ENCODE measurements around the gene ZNF134. TPM values are rescaled to one million over a fixed set of nuclear protein-coding genes. Genes with fewer than 3 reads are reported as not detected.

ZNF134 gene
- polyA plus RNA-seq, 1 donor: 13.2 TPM

GRCh38 chr19:57637379-57637778 is 23.3 kb downstream of the ZNF134 start:
- DNase-seq (ENCODE audit: low read depth): no peak

GRCh38 chr19:57641715-57642234 is 27.7 kb downstream of the ZNF134 start:
- no peak for DNase-seq (ENCODE audit: low read depth)

GRCh38 chr19:57642396-57643046 is 28.5 kb downstream of the ZNF134 start:
- no peak for DNase-seq (ENCODE audit: low read depth)

- no peak for DNase-seq (ENCODE audit: low read depth)
Observed at GRCh38 chr19:57643734-57644133, 29.7 kb downstream of the ZNF134 start.

DNA sequence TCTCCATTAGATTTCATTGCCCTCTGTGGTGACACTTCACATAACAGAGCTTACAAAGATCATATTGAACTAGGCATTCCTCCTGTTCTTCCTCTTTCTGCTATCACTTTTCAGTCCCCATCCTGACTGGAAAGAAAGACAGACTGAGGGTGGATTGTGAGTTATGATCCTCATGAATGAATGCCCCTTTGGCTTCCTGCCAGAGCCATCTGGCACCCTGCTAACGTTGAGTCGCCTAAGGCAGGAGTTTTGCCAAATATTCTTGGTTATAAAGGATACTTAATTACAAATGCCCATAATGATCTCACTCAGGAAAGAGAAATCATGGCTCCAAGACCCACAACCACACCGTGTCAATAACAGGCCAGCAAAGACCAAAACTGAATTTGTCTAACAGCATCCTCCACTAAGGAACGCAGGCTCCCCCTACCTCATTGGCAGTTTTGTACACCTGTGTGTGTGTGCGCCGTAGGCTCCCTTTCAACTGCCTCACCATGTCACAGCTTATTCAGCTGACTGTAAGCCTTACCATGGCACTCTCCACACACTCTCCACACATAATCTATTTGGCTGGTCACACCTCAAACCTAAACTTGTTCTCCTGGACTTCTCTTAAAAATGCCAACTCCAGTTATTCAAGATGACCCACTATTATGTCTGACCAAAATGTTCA is 34.4 kb downstream of the ZNF134 start:
- DNase-seq (ENCODE audit: low read depth): no peak

GRCh38 chr19:57651654-57651996 is 37.6 kb downstream of the ZNF134 start:
- DNase-seq (ENCODE audit: low read depth): no peak

- DNase-seq (ENCODE audit: low read depth): no peak
Observed at GRCh38 chr19:57653689-57654088, 39.6 kb downstream of the ZNF134 start.

- DNase-seq (ENCODE audit: low read depth): no peak
Observed at GRCh38 chr19:57655443-57655842, 41.4 kb downstream of the ZNF134 start.

GRCh38 chr19:57656346-57656745 is 42.3 kb downstream of the ZNF134 start:
- no peak for DNase-seq (ENCODE audit: low read depth)

DNA sequence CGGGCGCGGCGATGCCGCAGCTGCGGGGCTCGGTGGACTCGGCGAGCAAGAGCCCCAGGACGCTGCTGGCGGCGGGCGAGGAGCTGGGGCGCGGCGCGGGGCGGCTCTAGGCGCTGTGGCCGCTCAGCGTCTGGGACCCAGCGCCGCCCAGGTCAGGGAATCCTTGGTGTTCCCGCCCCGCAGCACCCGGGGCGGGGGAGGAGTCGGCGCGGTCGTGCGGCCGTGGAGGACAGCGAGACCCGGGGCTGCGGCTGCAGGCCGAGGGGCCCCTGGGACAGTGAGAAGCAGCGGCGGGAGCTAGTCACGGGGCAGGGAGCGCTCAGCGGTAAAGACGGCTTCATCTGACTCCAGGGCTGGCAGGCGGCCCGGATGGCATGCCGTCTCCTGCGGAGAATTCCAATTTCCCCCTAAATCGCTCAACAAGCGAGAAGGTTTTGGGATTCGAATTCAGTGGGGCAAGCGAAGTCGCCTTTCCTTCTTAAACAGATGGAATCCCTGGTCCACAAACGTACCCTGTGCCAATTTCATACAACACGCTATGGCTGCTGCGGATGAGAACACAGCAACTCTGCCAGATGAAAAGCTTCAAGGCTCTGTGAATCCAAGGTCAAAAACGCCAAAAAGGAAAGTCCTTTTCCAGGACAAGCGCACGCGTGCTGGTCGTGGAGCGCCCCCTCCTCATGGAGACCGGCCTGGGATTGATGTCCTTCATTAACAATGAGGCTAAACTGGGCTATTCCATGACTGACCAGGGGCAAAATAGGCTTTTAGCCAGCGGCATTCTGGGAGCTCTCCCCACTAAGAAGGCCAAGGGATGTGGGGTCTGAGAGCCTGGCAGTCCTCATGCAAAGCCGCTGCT is 50.5 kb downstream of the ZNF134 start:
- no peak for DNase-seq (ENCODE audit: low read depth)

GRCh38 chr19:57665261-57665806 is 51.3 kb downstream of the ZNF134 start:
- DNase-seq (ENCODE audit: low read depth): no peak

GRCh38 chr19:57667228-57667627 is 53.2 kb downstream of the ZNF134 start:
- DNase-seq (ENCODE audit: low read depth): no peak

DNA sequence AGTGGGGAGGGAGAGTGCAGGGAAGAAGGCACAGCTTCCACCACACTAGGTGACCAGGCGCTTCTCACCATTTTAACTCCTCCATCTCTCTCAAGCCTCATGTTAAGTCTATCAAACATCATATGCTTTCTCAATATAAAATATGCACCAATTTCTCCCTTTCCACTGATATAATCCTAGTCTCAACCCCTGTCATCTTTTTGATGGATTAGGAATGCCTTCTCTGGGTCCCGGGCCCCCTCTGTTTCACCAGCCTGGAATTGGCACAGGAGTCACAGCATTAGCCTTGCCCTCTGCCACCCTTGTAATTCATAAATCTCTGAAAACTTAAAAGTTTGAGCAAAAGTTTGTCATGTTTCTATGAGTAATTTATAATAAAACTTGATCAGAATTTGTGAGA is 54.6 kb downstream of the ZNF134 start, which contains the start of gene ZSCAN4:
Gene ZSCAN4 (plus strand): TSS at position 301 of the 400 bp plus-strand sequence. CDS start 7,211 bp downstream, outside the sequence.
- DNase-seq (ENCODE audit: low read depth): no peak

DNA sequence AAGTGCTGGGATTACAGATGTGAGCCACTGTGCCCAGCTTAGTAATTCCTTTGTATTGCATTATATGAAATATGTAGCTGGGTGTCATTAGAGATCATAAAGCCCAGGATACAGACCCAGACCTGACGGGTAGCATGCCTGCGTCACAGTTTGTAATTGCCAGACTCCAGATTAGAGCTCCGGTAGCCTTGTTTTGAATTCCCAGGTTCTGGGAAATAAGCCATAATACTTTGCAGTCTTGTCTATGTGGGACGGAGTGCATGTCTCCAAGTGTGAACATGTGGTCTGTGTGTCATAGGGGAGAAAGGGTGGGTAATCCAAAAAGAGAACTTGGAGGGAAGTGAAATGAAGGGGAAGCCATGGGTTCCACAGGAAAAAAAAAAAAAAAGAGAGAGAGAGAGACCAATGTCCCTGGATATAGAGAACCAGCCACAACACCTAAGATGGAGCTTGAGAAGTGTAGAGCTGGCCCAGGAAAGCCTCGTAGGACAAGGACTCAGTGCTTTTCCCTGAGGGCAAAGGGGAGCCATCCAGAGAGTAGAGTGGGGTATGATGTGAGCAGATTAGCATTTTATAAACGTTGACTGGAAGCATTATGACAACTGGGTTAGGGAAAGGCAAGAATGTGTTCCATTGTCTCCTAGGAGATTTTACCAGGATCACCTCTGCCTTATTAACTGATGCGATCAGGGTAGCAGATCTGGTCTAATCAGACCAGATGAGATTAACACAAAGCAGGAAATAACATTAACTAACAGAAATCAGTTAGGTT is 57.3 kb downstream of the ZNF134 start:
- DNase-seq (ENCODE audit: low read depth): no peak

DNA sequence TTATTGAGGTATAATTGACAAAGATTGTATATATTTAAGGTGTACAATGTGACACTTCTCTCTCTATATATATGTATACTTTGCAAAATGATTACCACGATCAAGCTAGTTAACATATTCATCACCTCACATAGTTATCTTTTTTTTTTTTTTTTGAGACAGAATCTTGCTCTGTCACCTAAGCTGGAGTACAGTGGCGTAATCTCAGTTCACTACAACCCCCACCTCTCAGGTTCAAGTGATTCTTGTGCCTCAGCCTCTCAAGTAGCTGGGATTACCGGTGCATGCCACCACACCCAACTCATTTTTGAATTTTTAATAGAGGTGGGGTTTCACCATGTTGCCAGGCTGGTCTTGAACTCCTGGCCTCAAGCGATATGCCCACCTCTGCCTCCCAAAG is 58.4 kb downstream of the ZNF134 start:
- no peak for DNase-seq (ENCODE audit: low read depth)

Other genes starting within 250 kb of the ZNF134 start
- 20.9 TPM for gene ZNF548, start 224.4 kb upstream of the ZNF134 start, polyA plus RNA-seq (ENCODE audit: insufficient read length)
- gene ZNF17, start 203.1 kb upstream of the ZNF134 start, polyA plus RNA-seq (ENCODE audit: insufficient read length): 7.9 TPM
- gene ZNF749, start 178.9 kb upstream of the ZNF134 start, polyA plus RNA-seq (ENCODE audit: insufficient read length): 6.6 TPM
- 2.0 TPM for gene VN1R1, start 157.1 kb upstream of the ZNF134 start, polyA plus RNA-seq (ENCODE audit: insufficient read length)
- 9.3 TPM for gene ZNF772, start 136.7 kb upstream of the ZNF134 start, polyA plus RNA-seq (ENCODE audit: insufficient read length)
- 10.6 TPM for gene ZNF419, start 126.5 kb upstream of the ZNF134 start, polyA plus RNA-seq (ENCODE audit: insufficient read length)
- gene ZNF773, start 114.3 kb upstream of the ZNF134 start, polyA plus RNA-seq (ENCODE audit: insufficient read length): 7.8 TPM
- gene ZNF549, start 86.9 kb upstream of the ZNF134 start, polyA plus RNA-seq (ENCODE audit: insufficient read length): 7.5 TPM
- gene ZNF550, start 54.4 kb upstream of the ZNF134 start, polyA plus RNA-seq (ENCODE audit: insufficient read length): 10.6 TPM
- gene ZNF416, start 35.3 kb upstream of the ZNF134 start, polyA plus RNA-seq (ENCODE audit: insufficient read length): 4.9 TPM
- gene ZIK1, start 30.1 kb upstream of the ZNF134 start, polyA plus RNA-seq (ENCODE audit: insufficient read length): 4.8 TPM
- 3.6 TPM for gene ZNF530, start 14.4 kb upstream of the ZNF134 start, polyA plus RNA-seq (ENCODE audit: insufficient read length)
- 17.3 TPM for gene ZNF211, start 18.9 kb downstream of the ZNF134 start, polyA plus RNA-seq (ENCODE audit: insufficient read length)
- gene ZSCAN4, start 54.7 kb downstream of the ZNF134 start, polyA plus RNA-seq (ENCODE audit: insufficient read length): not detected
- gene ZNF551, start 67.7 kb downstream of the ZNF134 start, polyA plus RNA-seq (ENCODE audit: insufficient read length): 5.6 TPM
- 13.1 TPM for gene ZNF154, start 95.0 kb downstream of the ZNF134 start, polyA plus RNA-seq (ENCODE audit: insufficient read length)
- 8.2 TPM for gene ZNF671, start 113.4 kb downstream of the ZNF134 start, polyA plus RNA-seq (ENCODE audit: insufficient read length)
- gene ZNF776, start 132.6 kb downstream of the ZNF134 start, polyA plus RNA-seq (ENCODE audit: insufficient read length): 15.4 TPM
- gene ZNF586, start 155.4 kb downstream of the ZNF134 start, polyA plus RNA-seq (ENCODE audit: insufficient read length): 13.6 TPM
- gene ZNF552, start 200.7 kb downstream of the ZNF134 start, polyA plus RNA-seq (ENCODE audit: insufficient read length): 5.4 TPM
- 5.1 TPM for gene ZNF587B, start 216.1 kb downstream of the ZNF134 start, polyA plus RNA-seq (ENCODE audit: insufficient read length)
- 16.9 TPM for gene ZNF587, start 235.6 kb downstream of the ZNF134 start, polyA plus RNA-seq (ENCODE audit: insufficient read length)